GM12891 (cell line): ENCODE results near the gene KCP.
"Not testable (repeated sequence)": the region's sequence is repeated elsewhere in the genome, so short reads cannot be mapped to it uniquely, and the experiment has no call there.

ENCODE experiments used
- POLR2A ChIP-seq: IDR thresholded peaks from 2 replicates; pipeline ENCODE4 v1.6.1; 2011; ENCODE audit warnings: low read depth, low read length, control low read depth
- POLR2AphosphoS5 ChIP-seq: IDR thresholded peaks from 2 replicates; pipeline ENCODE4 v1.6.1; 2011; ENCODE audit warnings: low read depth, low read length, control low read depth
- TAF1 ChIP-seq: IDR thresholded peaks from 2 replicates; pipeline ENCODE4 v1.6.1; 2011; ENCODE audit warnings: low read depth, low read length, control low read depth

GRCh38 chr7:128912709-128913495, 2.4 kb upstream of the KCP start:
- not testable (repeated sequence) for TF ChIP-seq TAF1, POLR2A, POLR2AphosphoS5
